ENCODE data around the gene AFAP1L2.

Gene AFAP1L2

DNA sequence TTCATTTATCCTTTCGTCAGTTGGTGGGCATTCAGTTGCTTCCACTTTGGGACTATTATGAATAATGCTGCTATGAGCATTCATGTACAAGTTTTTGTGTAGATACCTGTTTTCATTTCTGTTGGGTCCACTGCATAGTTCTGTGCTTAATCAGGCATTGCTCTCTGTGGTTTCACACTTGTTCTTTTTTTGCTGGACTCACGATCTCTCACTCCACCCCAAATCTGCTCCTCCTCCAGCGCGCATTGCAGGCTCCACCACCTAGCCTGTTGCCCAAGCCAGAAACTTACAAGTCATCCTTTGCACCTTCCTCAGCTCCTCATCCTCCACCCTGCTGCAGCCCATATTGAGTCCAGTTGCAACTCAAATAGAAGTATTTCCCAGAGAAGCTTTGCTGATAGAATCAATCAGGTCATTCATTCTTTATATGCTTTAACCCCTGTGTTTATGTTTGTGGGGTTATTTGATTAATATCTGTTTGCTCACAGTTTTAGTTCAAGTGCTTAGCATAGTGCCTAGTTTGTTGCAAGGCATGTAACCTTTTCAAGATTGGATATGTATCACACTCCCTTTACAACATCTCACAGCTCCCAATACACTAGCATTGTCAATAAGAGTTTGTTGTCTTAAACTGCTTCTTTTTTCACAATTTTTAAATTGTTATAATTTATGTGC lies 16.6 kb upstream of the AFAP1L2 start:
- Histone ChIP-seq H3K36me3 (ENCODE audit: insufficient read depth, low read length) (no peaks in the 10 kb centered on the region), H3K9me2 (replicated peaks; ENCODE audit: low read depth, low read length) (no peaks in the 10 kb centered on the region), H3K4me1 (ENCODE audit: insufficient read depth, low read length, poor library complexity, severe bottlenecking) (no peaks in the 10 kb centered on the region), H3F3A (ENCODE audit: low read depth) (no peaks in the 10 kb centered on the region), H3K79me2 (ENCODE audit: insufficient read depth, low read length) (no peaks in the 10 kb centered on the region), H4K20me1 (ENCODE audit: insufficient read depth, low read length, poor library complexity, severe bottlenecking) (no peaks in the 10 kb centered on the region), H2AFZ (ENCODE audit: low read length) (no peak overlapping the region), H3K9me3 (ENCODE audit: insufficient read depth, low read depth, low read length) (no peaks in the 10 kb centered on the region), H3K9ac (ENCODE audit: low read depth, low read length, poor library complexity, severe bottlenecking) (no peak overlapping the region), H3K27me3 (ENCODE audit: insufficient read depth, low read length, poor library complexity, severe bottlenecking) (no peaks in the 10 kb centered on the region), H3K4me3 (ENCODE audit: low read length, poor library complexity, severe bottlenecking) (no peak overlapping the region), H3K4me2 (ENCODE audit: low read depth, low read length, poor library complexity, severe bottlenecking) (no peak overlapping the region)
- TF ChIP-seq CTCF (conservative IDR thresholded peaks at IDR 0.05; ENCODE audit: low read length) (no peak), EZH2phosphoT487 (IDR thresholded peaks at IDR 0.05; ENCODE audit: borderline replicate concordance) (no peak)

GRCh38 chr10:114418109-114418508 lies 13.8 kb upstream of the AFAP1L2 start:
- Histone ChIP-seq H3K9me2 (replicated peaks; ENCODE audit: low read depth, low read length) (no peaks in the 10 kb centered on the region), H3K27me3 (ENCODE audit: insufficient read depth, low read length, poor library complexity, severe bottlenecking) (no peaks in the 10 kb centered on the region), H3K9ac (ENCODE audit: low read depth, low read length, poor library complexity, severe bottlenecking) (no peak overlapping the region), H3K79me2 (ENCODE audit: insufficient read depth, low read length) (no peaks in the 10 kb centered on the region), H3K4me2 (ENCODE audit: low read depth, low read length, poor library complexity, severe bottlenecking) (no peak overlapping the region), H4K20me1 (ENCODE audit: insufficient read depth, low read length, poor library complexity, severe bottlenecking) (no peaks in the 10 kb centered on the region), H3K9me3 (ENCODE audit: insufficient read depth, low read depth, low read length) (no peaks in the 10 kb centered on the region), H2AFZ (ENCODE audit: low read length) (no peak overlapping the region), H3K4me1 (ENCODE audit: insufficient read depth, low read length, poor library complexity, severe bottlenecking) (peaks cover 6% of the 10 kb centered on the region), H3K4me3 (ENCODE audit: low read length, poor library complexity, severe bottlenecking) (no peak overlapping the region), H3K36me3 (ENCODE audit: insufficient read depth, low read length) (no peaks in the 10 kb centered on the region), H3F3A (ENCODE audit: low read depth) (no peaks in the 10 kb centered on the region)
- TF ChIP-seq CTCF (conservative IDR thresholded peaks at IDR 0.05; ENCODE audit: low read length): no peak
- TF ChIP-seq EZH2phosphoT487 (IDR thresholded peaks at IDR 0.05; ENCODE audit: borderline replicate concordance): no peak

GRCh38 chr10:114412907-114413797 lies 8.8 kb upstream of the AFAP1L2 start:
- Histone ChIP-seq H3F3A (ENCODE audit: low read depth) (no peaks in the 10 kb centered on the region), H3K9me2 (replicated peaks; ENCODE audit: low read depth, low read length) (no peaks in the 10 kb centered on the region), H2AFZ (ENCODE audit: low read length) (peak overlapping the region; percentile 77), H3K36me3 (ENCODE audit: insufficient read depth, low read length) (no peaks in the 10 kb centered on the region), H3K79me2 (ENCODE audit: insufficient read depth, low read length) (no peaks in the 10 kb centered on the region), H3K4me3 (ENCODE audit: low read length, poor library complexity, severe bottlenecking) (peak overlapping the region; percentile 24), H4K20me1 (ENCODE audit: insufficient read depth, low read length, poor library complexity, severe bottlenecking) (no peaks in the 10 kb centered on the region), H3K9me3 (ENCODE audit: insufficient read depth, low read depth, low read length) (no peaks in the 10 kb centered on the region), H3K4me2 (ENCODE audit: low read depth, low read length, poor library complexity, severe bottlenecking) (peak overlapping the region; percentile 57), H3K4me1 (ENCODE audit: insufficient read depth, low read length, poor library complexity, severe bottlenecking) (peaks cover 23% of the 10 kb centered on the region), H3K9ac (ENCODE audit: low read depth, low read length, poor library complexity, severe bottlenecking) (peak overlapping the region; percentile 42), H3K27me3 (ENCODE audit: insufficient read depth, low read length, poor library complexity, severe bottlenecking) (no peaks in the 10 kb centered on the region)
- TF ChIP-seq CTCF (conservative IDR thresholded peaks at IDR 0.05; ENCODE audit: low read length): no peak
- no peak for TF ChIP-seq EZH2phosphoT487 (IDR thresholded peaks at IDR 0.05; ENCODE audit: borderline replicate concordance)
